Measurements from ENCODE around the gene OTOS.

DNA sequence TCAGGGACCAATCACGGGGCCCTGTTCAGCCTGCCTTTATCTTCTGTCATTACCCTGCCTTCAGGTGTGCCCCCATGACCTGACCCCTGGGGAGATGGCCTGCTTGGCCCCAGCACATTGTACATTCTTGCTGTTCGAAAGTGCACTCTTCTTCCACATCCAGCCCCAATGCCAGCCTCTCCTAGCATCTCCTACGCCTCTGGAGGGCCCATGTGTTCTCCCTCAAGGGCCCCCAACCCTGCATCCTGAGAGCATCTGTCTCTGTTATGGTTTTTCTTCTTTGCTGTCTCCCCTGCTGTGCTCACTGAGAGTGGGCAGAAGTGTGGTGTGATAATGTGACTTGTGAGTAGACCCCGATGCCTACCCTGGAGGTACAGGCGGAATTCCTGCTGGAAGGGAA, 41.5 kb upstream of the OTOS start:
- TF ChIP-seq, protein P1, sequence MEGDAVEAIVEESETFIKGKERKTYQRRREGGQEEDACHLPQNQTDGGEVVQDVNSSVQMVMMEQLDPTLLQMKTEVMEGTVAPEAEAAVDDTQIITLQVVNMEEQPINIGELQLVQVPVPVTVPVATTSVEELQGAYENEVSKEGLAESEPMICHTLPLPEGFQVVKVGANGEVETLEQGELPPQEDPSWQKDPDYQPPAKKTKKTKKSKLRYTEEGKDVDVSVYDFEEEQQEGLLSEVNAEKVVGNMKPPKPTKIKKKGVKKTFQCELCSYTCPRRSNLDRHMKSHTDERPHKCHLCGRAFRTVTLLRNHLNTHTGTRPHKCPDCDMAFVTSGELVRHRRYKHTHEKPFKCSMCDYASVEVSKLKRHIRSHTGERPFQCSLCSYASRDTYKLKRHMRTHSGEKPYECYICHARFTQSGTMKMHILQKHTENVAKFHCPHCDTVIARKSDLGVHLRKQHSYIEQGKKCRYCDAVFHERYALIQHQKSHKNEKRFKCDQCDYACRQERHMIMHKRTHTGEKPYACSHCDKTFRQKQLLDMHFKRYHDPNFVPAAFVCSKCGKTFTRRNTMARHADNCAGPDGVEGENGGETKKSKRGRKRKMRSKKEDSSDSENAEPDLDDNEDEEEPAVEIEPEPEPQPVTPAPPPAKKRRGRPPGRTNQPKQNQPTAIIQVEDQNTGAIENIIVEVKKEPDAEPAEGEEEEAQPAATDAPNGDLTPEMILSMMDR (IDR thresholded peaks at IDR 0.05), result no peak
- TF ChIP-seq POLR2A (IDR thresholded peaks at IDR 0.05), result no peak
- TF ChIP-seq EP300 (IDR thresholded peaks at IDR 0.05), result no peak
